ENCODE measurements around the gene TMPRSS4.

The TMPRSS4 gene

GRCh38 chr11:118153976-118154375 lies 77.1 kb downstream of the TMPRSS4 start:
- no peak for DNase-seq (ENCODE audit: low spot score)

- no peak for DNase-seq (ENCODE audit: low spot score)
These were observed 77.8 kb downstream of the TMPRSS4 start for GRCh38 chr11:118154641-118155040.

- DNase-seq (ENCODE audit: low spot score): no peak
These were observed 79.1 kb downstream of the TMPRSS4 start for GRCh38 chr11:118155776-118156530.

- no peak for DNase-seq (ENCODE audit: low spot score)
These were observed 79.8 kb downstream of the TMPRSS4 start for GRCh38 chr11:118156531-118157185.

GRCh38 chr11:118157186-118157895 lies 80.5 kb downstream of the TMPRSS4 start:
- no peak for DNase-seq (ENCODE audit: low spot score)

- no peak for DNase-seq (ENCODE audit: low spot score)
These were observed 84.9 kb downstream of the TMPRSS4 start for GRCh38 chr11:118161786-118162185.

GRCh38 chr11:118162846-118163245 lies 86.0 kb downstream of the TMPRSS4 start:
- no peak for DNase-seq (ENCODE audit: low spot score)

GRCh38 chr11:118163494-118163893 lies 86.6 kb downstream of the TMPRSS4 start:
- DNase-seq (ENCODE audit: low spot score): no peak

- DNase-seq (ENCODE audit: low spot score): no peak
These were observed 88.0 kb downstream of the TMPRSS4 start for GRCh38 chr11:118164885-118165284.

GRCh38 chr11:118166641-118167040 lies 89.8 kb downstream of the TMPRSS4 start:
- no peak for DNase-seq (ENCODE audit: low spot score)

GRCh38 chr11:118167253-118167652 lies 90.4 kb downstream of the TMPRSS4 start:
- DNase-seq (ENCODE audit: low spot score): no peak

GRCh38 chr11:118167906-118168305 lies 91.0 kb downstream of the TMPRSS4 start:
- DNase-seq (ENCODE audit: low spot score): no peak

GRCh38 chr11:118168316-118168715 lies 91.4 kb downstream of the TMPRSS4 start:
- no peak for DNase-seq (ENCODE audit: low spot score)

GRCh38 chr11:118168751-118169150 lies 91.9 kb downstream of the TMPRSS4 start:
- DNase-seq (ENCODE audit: low spot score): no peak

- no peak for DNase-seq (ENCODE audit: low spot score)
These were observed 92.6 kb downstream of the TMPRSS4 start for GRCh38 chr11:118169300-118170140.

GRCh38 chr11:118170231-118170630 lies 93.4 kb downstream of the TMPRSS4 start:
- DNase-seq (ENCODE audit: low spot score): no peak

- DNase-seq (ENCODE audit: low spot score): no peak
These were observed 94.0 kb downstream of the TMPRSS4 start for GRCh38 chr11:118170882-118171268.
